Aorta (tissue), 5 donors: Measurements from ENCODE around the gene KCTD10. TPM values are rescaled to one million over a fixed set of nuclear protein-coding genes. Genes with fewer than 3 reads are reported as not detected.
"Not testable (repeated sequence)": the region's sequence is repeated elsewhere in the genome, so short reads cannot be mapped to it uniquely, and the experiment has no call there.

Experiments
- ATAC-seq: fragments of 200-7000 bp; cut with Tn5 transposase; one replicate; pipeline ENCODE4 v1.9.1; 2022; ENCODE audit warnings: moderate library complexity; ENCODE audit not compliant: low FRiP score
- DNase-seq, 2 donors: peaks; one replicate each; pipeline ENCODE4 v3.0.0-alpha.2; 2020
- H3K27ac ChIP-seq, 2 donors: one replicate each; pipeline ENCODE4 v1.5.1; 2013; ENCODE audit warnings: low read length in 2 of 2, mild to moderate bottlenecking in 2 of 2, moderate library complexity in 2 of 2, control low read depth in 1 of 2, inconsistent platforms in 1 of 2, low read depth in 1 of 2
- H3K27me3 ChIP-seq, 2 donors: one replicate each; pipeline ENCODE4 v1.6.1; 2013; ENCODE audit warnings: control low read depth in 1 of 2, low read length in 1 of 2, mild to moderate bottlenecking in 1 of 2, moderate library complexity in 1 of 2; ENCODE audit not compliant: insufficient read depth in 2 of 2, control insufficient read depth in 1 of 2
- H3K36me3 ChIP-seq, 2 donors: one replicate each; pipeline ENCODE4 v1.6.1; 2013; ENCODE audit warnings: control low read depth in 1 of 2, low read length in 1 of 2, mild to moderate bottlenecking in 1 of 2; ENCODE audit not compliant: insufficient read depth in 2 of 2, control insufficient read depth in 1 of 2
- H3K4me1 ChIP-seq, 2 donors: one replicate each; pipeline ENCODE4 v1.6.1; 2013; ENCODE audit warnings: low read length in 2 of 2, control low read depth in 1 of 2, mild to moderate bottlenecking in 1 of 2, moderate library complexity in 1 of 2; ENCODE audit not compliant: insufficient read depth in 2 of 2, control insufficient read depth in 1 of 2
- H3K4me3 ChIP-seq, 2 donors: one replicate each; pipeline ENCODE4 v1.5.1; 2013; ENCODE audit warnings: low read length in 2 of 2, control low read depth in 1 of 2, mild to moderate bottlenecking in 1 of 2
- H3K9me3 ChIP-seq: one replicate; pipeline ENCODE4 v1.6.1; 2013; ENCODE audit warnings: mild to moderate bottlenecking, low read length; ENCODE audit not compliant: control insufficient read depth
- WGBS, 2 donors: extraction: QIAGEN DNeasy Blood & Tissue Kit; methylation state at CpG; one replicate each; pipeline ENCODE4 v1.1.7; 2013; 5-methylcytosine and 5-hydroxymethylcytosine counted together
- intact Hi-C, 2 donors: fragments of 100-400 bp; cut with DNase I; formaldehyde crosslinking; loops; one replicate each; pipeline versions ENCODE4 v1.14.2 to v1.15.0; 2022
- polyA plus RNA-seq, 2 donors: library from polyadenylated mRNA; stranded (reverse); fragments of 200-250 nt; gene quantifications; one replicate each; pipeline ENCODE4 v1.2.3, GENCODE V29; 2013
- total RNA-seq, 2 donors: library from RNA; stranded (reverse); fragmentation: NEBNext Ultra II Directional; extraction: Animal tissue kit (Norgen Biotek cat#: 25700); gene quantifications; one replicate each; pipeline ENCODE4 v1.2.1, GENCODE V29; 2021
- donor health status: healthy with polysubstance abuse.
- donor health status: Bipolar disorder and iron deficiency.
- donor health status: DM: no; HTN: no; CAD: no.
- donor health status: DM: no; HTN: no; CAD: no.
- donor health status: DM: yes; HTN: yes; CAD: no.

The KCTD10 gene
- total and polyA plus RNA-seq, 4 donors = 79.7 to 199 (median 164) TPM

GRCh38 chr12:109473526-109474270 is 3.4 kb downstream of the KCTD10 start:
- intact Hi-C loops, H3K4me1 ChIP-seq, DNase-seq, ATAC-seq, H3K36me3 ChIP-seq, H3K9me3 ChIP-seq, H3K4me3 ChIP-seq, H3K27me3 ChIP-seq, H3K27ac ChIP-seq: not testable (repeated sequence)
- WGBS, 2 donors = 80 to 85% methylated on average over 16 of the region's 16 CpGs

- peaks cover 5 to 6% of the 10 kb centered on the region in 2 donors for H3K4me1 ChIP-seq
- no peak for DNase-seq
- no peak for ATAC-seq
- 81 to 84% methylated on average over 3 of the region's 3 CpGs for WGBS, 2 donors
- H3K27ac ChIP-seq = peak overlapping the region in 1 of 2 donors; percentile 48
- H3K27me3 ChIP-seq = no peaks in the 10 kb centered on the region
- intact Hi-C loops = no loop called here
- no peaks in the 10 kb centered on the region for H3K9me3 ChIP-seq
- H3K36me3 ChIP-seq = no peaks in the 10 kb centered on the region
- H3K4me3 ChIP-seq = no peak overlapping the region
These were observed 4.1 kb downstream of the KCTD10 start for GRCh38 chr12:109473006-109473405.

- H3K36me3 ChIP-seq = no peaks in the 10 kb centered on the region
- H3K27ac ChIP-seq = peak overlapping the region in 1 of 2 donors; percentile 52
- H3K4me3 ChIP-seq = no peak overlapping the region
- ATAC-seq (no peak), DNase-seq (no peak)
- intact Hi-C loops = no loop called here
- H3K9me3 ChIP-seq = no peaks in the 10 kb centered on the region
- peaks cover 8 to 15% of the 10 kb centered on the region in 2 donors for H3K4me1 ChIP-seq
- 61 to 70% methylated on average over 10 of the region's 10 CpGs for WGBS, 2 donors
- no peaks in the 10 kb centered on the region for H3K27me3 ChIP-seq
These were observed 7.6 kb downstream of the KCTD10 start for GRCh38 chr12:109469517-109469916.

GRCh38 chr12:109467978-109468676 is 9.0 kb downstream of the KCTD10 start:
- no peak for ATAC-seq
- Histone ChIP-seq H3K27ac (peak overlapping the region in 1 of 2 donors; percentile 72), H3K4me1 (peaks cover 8 to 15% of the 10 kb centered on the region in 2 donors), H3K27me3 (no peaks in the 10 kb centered on the region), H3K4me3 (no peak overlapping the region), H3K36me3 (no peaks in the 10 kb centered on the region), H3K9me3 (no peaks in the 10 kb centered on the region)
- intact Hi-C loops = no loop called here
- 75 to 76% methylated on average over 7 to 8 of the region's 8 CpGs for WGBS, 2 donors
- no peak for DNase-seq

DNA sequence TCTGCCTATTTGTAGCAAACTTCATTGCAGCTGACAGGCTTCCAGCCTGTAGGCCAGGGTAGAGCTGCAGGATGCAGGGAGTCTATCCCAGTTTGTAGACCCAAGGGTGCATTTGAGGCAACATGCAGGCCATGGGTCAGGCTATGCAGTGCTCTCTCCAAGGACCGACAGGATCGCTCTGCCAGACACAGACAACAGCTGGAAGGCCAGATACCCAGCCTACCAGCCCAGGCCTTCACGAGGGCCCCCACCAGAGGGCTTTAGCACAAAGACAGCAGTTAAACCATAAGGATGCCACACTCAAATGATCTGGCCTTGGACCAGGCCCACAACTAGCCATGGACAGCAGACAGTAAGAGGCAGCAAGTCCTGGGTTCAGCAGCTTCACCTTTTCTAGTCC is 10.3 kb downstream of the KCTD10 start:
- peak overlapping the region in 1 of 2 donors; percentile 90 for H3K27ac ChIP-seq
- DNase-seq (no peak), ATAC-seq (no peak)
- H3K36me3 ChIP-seq = no peaks in the 10 kb centered on the region
- H3K9me3 ChIP-seq = no peaks in the 10 kb centered on the region
- peaks cover 8 to 20% of the 10 kb centered on the region in 2 donors for H3K4me1 ChIP-seq
- intact Hi-C loops = no loop called here
- H3K27me3 ChIP-seq = no peaks in the 10 kb centered on the region
- 25 to 31% methylated on average over 3 of the region's 3 CpGs for WGBS, 2 donors
- H3K4me3 ChIP-seq = no peak overlapping the region

DNA sequence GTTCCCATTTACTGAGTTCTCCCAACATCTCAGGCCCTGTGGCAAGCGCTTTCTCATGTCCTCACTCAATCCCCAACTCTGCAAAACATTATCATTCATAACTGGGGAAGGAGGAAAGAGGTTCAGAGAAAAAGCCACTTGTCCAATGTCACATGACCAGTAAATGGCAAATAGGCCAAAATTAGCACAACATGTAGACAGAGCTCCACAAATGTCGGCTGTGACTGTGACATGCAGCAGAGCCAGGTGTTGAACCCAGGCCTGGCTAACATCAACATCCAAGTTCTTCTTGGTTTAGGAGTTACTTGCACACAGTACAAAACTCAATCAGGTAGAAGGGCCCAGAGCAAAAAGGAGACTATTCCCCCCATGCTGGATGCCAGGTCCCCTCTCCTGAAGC is 10.8 kb downstream of the KCTD10 start:
- WGBS, 2 donors = 47 to 53% methylated on average over 2 of the region's 2 CpGs
- Histone ChIP-seq H3K27me3 (no peaks in the 10 kb centered on the region), H3K4me1 (peaks cover 8 to 24% of the 10 kb centered on the region in 2 donors), H3K36me3 (no peaks in the 10 kb centered on the region), H3K9me3 (no peaks in the 10 kb centered on the region), H3K27ac (peak overlapping the region; percentile 36 to 90), H3K4me3 (no peak overlapping the region)
- DNase-seq (no peak), ATAC-seq (no peak)
- intact Hi-C loops = no loop called here

GRCh38 chr12:109464642-109465351 is 12.3 kb downstream of the KCTD10 start:
- ATAC-seq (no peak), DNase-seq (no peak)
- no peak overlapping the region for H3K4me3 ChIP-seq
- no peaks in the 10 kb centered on the region for H3K27me3 ChIP-seq
- no peaks in the 10 kb centered on the region for H3K36me3 ChIP-seq
- intact Hi-C loops = no loop called here
- whole genome bisulfite sequencing, 2 donors = 83 to 86% methylated on average over 14 of the region's 14 CpGs
- H3K4me1 ChIP-seq = peaks cover 6 to 23% of the 10 kb centered on the region in 2 donors
- H3K27ac ChIP-seq = peak overlapping the region; percentile 49 to 99
- H3K9me3 ChIP-seq = no peaks in the 10 kb centered on the region

- Histone ChIP-seq H3K4me3 (no peak overlapping the region), H3K9me3 (no peaks in the 10 kb centered on the region), H3K27me3 (no peaks in the 10 kb centered on the region), H3K4me1 (peaks cover 6 to 23% of the 10 kb centered on the region in 2 donors), H3K36me3 (no peaks in the 10 kb centered on the region), H3K27ac (peak overlapping the region; percentile 96 to 99)
- intact Hi-C loops = loop anchor here in 1 of 2 donors (1.0 kb wide), 1 partner anchor 14 kb away; the partner anchor contains the start of genes KCTD10 and UBE3B
- DNase-seq (no peak), ATAC-seq (no peak)
- WGBS, 2 donors = 4 to 19% methylated on average over 5 of the region's 5 CpGs
These were observed 13.3 kb downstream of the KCTD10 start for GRCh38 chr12:109463756-109464155.
